Urothelium cell line (cell line): ENCODE measurements around the gene TEX264.
"Not testable (repeated sequence)": the region's sequence is repeated elsewhere in the genome, so short reads cannot be mapped to it uniquely, and the experiment has no call there.

Source experiments
- DNase-seq: peaks from one replicate; pipeline ENCODE4 v3.0.0; 2011; ENCODE audit warnings: low spot score, mixed read lengths
- FAIRE-seq: peaks from 2 replicates; lab custom pipeline; 2011; peaks lifted over from hg19 to GRCh38; lab: Jason Lieb, UNC

TEX264 gene

GRCh38 chr3:51712963-51713362 is 41.9 kb downstream of the TEX264 start:
- no peak for FAIRE-seq
- no peak for DNase-seq

GRCh38 chr3:51715231-51715976 is 44.4 kb downstream of the TEX264 start:
- FAIRE-seq = peak; percentile 17

GRCh38 chr3:51715977-51716294 is 44.9 kb downstream of the TEX264 start:
- no peak for DNase-seq
- no peak for FAIRE-seq

More at GRCh38 chr3:51715231-51715976, 44.4 kb downstream of the TEX264 start:
- DNase-seq = no peak

GRCh38 chr3:51716805-51717204 is 45.8 kb downstream of the TEX264 start:
- FAIRE-seq = peak; percentile 27

GRCh38 chr3:51717446-51717845 is 46.4 kb downstream of the TEX264 start:
- no peak for DNase-seq
- FAIRE-seq = no peak

More at GRCh38 chr3:51716805-51717204, 45.8 kb downstream of the TEX264 start:
- no peak for DNase-seq

- no peak for DNase-seq
- no peak for FAIRE-seq
Observed at GRCh38 chr3:51717947-51718346, 46.9 kb downstream of the TEX264 start.

GRCh38 chr3:51718547-51719409 is 47.7 kb downstream of the TEX264 start:
- peak; percentile 88 for FAIRE-seq

GRCh38 chr3:51719410-51720025 is 48.5 kb downstream of the TEX264 start:
- DNase-seq (no peak), FAIRE-seq (no peak)

More at GRCh38 chr3:51718547-51719409, 47.7 kb downstream of the TEX264 start:
- peak; percentile 82 for DNase-seq

- DNase-seq = peak; percentile 0
- FAIRE-seq = no peak
Observed at GRCh38 chr3:51720292-51721061, 49.4 kb downstream of the TEX264 start.

- FAIRE-seq = no peak
- peak; percentile 1 for DNase-seq
Observed at GRCh38 chr3:51721062-51721745, 50.2 kb downstream of the TEX264 start.

GRCh38 chr3:51722362-51722761 is 51.3 kb downstream of the TEX264 start:
- peak; percentile 1 for DNase-seq
- FAIRE-seq = no peak

- FAIRE-seq (no peak), DNase-seq (no peak)
Observed at GRCh38 chr3:51727500-51727899, 56.4 kb downstream of the TEX264 start.

- DNase-seq = no peak
- FAIRE-seq = no peak
Observed at GRCh38 chr3:51729042-51729633, 58.1 kb downstream of the TEX264 start.

GRCh38 chr3:51733859-51734571 is 63.0 kb downstream of the TEX264 start:
- peak; percentile 30 for FAIRE-seq
- no peak for DNase-seq

- no peak for DNase-seq
- no peak for FAIRE-seq
Observed at GRCh38 chr3:51734572-51734907, 63.5 kb downstream of the TEX264 start.

- no peak for DNase-seq
- FAIRE-seq = no peak
Observed at GRCh38 chr3:51735039-51735438, 64.0 kb downstream of the TEX264 start.

GRCh38 chr3:51735950-51736349 is 64.9 kb downstream of the TEX264 start:
- no peak for DNase-seq
- no peak for FAIRE-seq

GRCh38 chr3:51739110-51739509 is 68.1 kb downstream of the TEX264 start:
- DNase-seq (no peak), FAIRE-seq (no peak)

GRCh38 chr3:51742320-51742719 is 71.3 kb downstream of the TEX264 start:
- FAIRE-seq, DNase-seq: not testable (repeated sequence)
